GM12801 (cell line): Measurements from ENCODE around the gene SOCS4.

ENCODE experiments used
- TF ChIP-seq, protein P1 (sequence below): IDR thresholded peaks from one replicate; pipeline ENCODE4 v1.5.1; 2011; ENCODE audit warnings: control low read depth; ENCODE audit not compliant: insufficient read length; ENCODE audit errors: extremely low read depth

Gene SOCS4

GRCh38 chr14:55085060-55085660 lies 58.1 kb downstream of the SOCS4 start:
- TF ChIP-seq, protein P1, sequence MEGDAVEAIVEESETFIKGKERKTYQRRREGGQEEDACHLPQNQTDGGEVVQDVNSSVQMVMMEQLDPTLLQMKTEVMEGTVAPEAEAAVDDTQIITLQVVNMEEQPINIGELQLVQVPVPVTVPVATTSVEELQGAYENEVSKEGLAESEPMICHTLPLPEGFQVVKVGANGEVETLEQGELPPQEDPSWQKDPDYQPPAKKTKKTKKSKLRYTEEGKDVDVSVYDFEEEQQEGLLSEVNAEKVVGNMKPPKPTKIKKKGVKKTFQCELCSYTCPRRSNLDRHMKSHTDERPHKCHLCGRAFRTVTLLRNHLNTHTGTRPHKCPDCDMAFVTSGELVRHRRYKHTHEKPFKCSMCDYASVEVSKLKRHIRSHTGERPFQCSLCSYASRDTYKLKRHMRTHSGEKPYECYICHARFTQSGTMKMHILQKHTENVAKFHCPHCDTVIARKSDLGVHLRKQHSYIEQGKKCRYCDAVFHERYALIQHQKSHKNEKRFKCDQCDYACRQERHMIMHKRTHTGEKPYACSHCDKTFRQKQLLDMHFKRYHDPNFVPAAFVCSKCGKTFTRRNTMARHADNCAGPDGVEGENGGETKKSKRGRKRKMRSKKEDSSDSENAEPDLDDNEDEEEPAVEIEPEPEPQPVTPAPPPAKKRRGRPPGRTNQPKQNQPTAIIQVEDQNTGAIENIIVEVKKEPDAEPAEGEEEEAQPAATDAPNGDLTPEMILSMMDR, result no peak

DNA sequence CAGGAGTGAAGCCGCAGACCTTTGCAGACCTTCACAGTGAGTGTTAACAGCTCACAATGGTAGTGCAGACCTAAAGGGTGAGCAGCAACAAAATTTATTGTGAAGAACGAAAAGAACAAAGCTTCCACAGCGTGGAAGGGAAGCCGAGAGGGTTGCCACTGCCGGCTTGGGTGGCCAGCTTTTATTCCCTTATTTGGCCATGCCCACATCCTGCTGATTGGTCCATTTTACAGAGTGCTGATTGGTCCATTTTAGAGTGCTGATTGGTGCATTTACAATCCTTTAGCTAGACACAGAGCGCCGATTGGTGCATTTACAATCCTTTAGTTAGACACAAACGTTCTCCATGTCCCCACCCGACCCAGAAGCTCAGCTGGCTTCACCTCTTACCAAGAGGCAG lies 59.9 kb downstream of the SOCS4 start:
- TF ChIP-seq, protein P1, result no peak

- TF ChIP-seq, protein P1, result no peak
These were observed 61.3 kb downstream of the SOCS4 start for GRCh38 chr14:55088356-55088755.

DNA sequence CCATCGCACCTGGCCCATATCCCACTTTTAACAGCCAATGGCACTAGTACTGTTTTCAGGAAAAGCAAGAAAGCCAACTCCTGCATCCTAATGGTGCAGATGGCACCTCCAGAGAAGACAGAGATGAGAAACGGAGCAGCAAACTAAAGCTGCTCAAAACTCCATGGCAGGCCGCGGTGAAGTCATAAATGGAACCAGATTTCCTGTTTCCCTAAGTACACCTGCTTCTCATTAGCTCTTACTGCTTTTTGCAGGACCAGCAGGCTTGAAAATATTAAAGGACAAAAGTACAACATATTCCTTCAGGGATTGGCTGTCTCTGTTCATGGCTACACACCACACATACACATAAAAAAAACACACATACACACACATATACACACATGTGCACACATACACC lies 65.3 kb downstream of the SOCS4 start:
- TF ChIP-seq, protein P1, result no peak

DNA sequence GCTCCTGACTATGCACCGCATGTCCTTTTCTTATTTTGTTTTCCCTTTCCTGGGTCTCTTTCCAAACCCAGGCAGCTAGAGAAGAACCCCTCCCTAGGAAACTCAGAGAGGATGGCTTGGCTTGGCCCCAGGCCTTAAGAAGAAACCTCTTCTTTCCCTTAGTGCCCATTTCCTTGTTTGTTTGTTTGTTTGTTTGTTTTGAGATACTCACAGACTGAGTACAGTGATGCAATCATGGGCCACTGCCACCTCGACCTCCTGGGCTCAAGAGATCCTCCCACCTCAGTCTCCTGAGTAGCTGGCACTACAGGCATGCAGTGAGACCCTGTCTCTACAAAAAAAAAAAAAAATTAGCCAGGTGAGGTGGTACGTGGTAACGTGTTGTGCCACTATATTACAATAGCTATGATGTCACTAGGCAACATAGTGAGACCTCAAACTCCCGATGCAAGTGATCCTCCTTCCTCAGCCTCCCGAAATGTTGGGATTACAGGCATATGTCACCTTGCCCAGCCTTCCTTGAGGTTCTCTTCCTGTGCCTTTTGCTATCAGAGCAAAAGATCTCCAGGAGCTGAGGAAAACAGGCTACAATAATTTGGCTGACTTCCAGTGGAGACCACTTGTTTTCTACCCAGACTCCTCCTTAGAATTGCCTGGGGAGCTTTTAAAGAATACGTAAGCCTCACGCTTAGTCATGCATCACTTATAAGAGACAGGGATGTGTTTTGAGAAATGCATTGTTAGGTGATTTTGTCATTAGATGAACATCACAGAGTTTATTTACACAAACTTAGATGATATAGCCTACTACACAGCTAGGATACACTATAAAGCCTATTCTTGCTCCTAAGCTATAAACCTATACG lies 67.5 kb downstream of the SOCS4 start:
- TF ChIP-seq, protein P1, result no peak

- TF ChIP-seq, protein P1, result no peak
These were observed 71.0 kb downstream of the SOCS4 start for GRCh38 chr14:55097881-55098560.

GRCh38 chr14:55098561-55098898 lies 71.5 kb downstream of the SOCS4 start:
- TF ChIP-seq, protein P1, result no peak
